DND-41 (cell line): ENCODE results near the gene C3AR1.

Experiments used
- ATAC-seq: fragments of 200-7000 bp; cut with Tn5 transposase; 3 replicates; pipeline ENCODE4 v1.9.1; 2021; ENCODE audit warnings: low read depth; ENCODE audit not compliant: insufficient read depth
- DNase-seq: peaks from one replicate; pipeline ENCODE4 v3.0.0-alpha.2; 2020
- H2AFZ ChIP-seq: 2 replicates; pipeline ENCODE4 v1.6.0; 2012; ENCODE audit warnings: low read depth, low read length
- H3K27ac ChIP-seq: 2 replicates; pipeline ENCODE4 v1.5.1; 2012; ENCODE audit warnings: low read length, inconsistent platforms
- H3K27me3 ChIP-seq: fragments of 200-600 bp; sonication (generic); 2 replicates; pipeline ENCODE4 v1.6.0; 2012; ENCODE audit warnings: low read length, mild to moderate bottlenecking, inconsistent platforms; ENCODE audit not compliant: insufficient read depth, poor library complexity
- H3K36me3 ChIP-seq: 2 replicates; pipeline ENCODE4 v1.5.1; 2012; ENCODE audit warnings: low read length, inconsistent platforms; ENCODE audit not compliant: insufficient read depth
- H3K4me1 ChIP-seq: 2 replicates; pipeline ENCODE4 v1.5.1; 2012; ENCODE audit warnings: mild to moderate bottlenecking, low read length; ENCODE audit not compliant: insufficient read depth
- H3K4me2 ChIP-seq: 2 replicates; pipeline ENCODE4 v1.6.0; 2012; ENCODE audit warnings: mild to moderate bottlenecking, moderate library complexity, low read length, inconsistent platforms; ENCODE audit not compliant: insufficient read depth
- H3K4me3 ChIP-seq, 2 experiments: fragments of 200-600 bp in 1 of 2; shearing (Covaris generic) in 1 of 2; 2 replicates each; pipeline ENCODE4 v1.5.1; 2012 to 2016; ENCODE audit warnings: inconsistent platforms in 2 of 2, low read length in 2 of 2, mild to moderate bottlenecking in 2 of 2, low read depth in 1 of 2, moderate library complexity in 1 of 2
- H3K79me2 ChIP-seq: 2 replicates; pipeline ENCODE4 v1.6.0; 2012; ENCODE audit warnings: low read length, inconsistent platforms; ENCODE audit not compliant: insufficient read depth
- H3K9ac ChIP-seq: 2 replicates; pipeline ENCODE4 v1.6.0; 2012; ENCODE audit warnings: low read depth, mild to moderate bottlenecking, inconsistent platforms, low read length, moderate library complexity
- H3K9me3 ChIP-seq: 2 replicates; pipeline ENCODE4 v1.5.1; 2012; ENCODE audit warnings: low read length, moderate library complexity, mild to moderate bottlenecking, inconsistent platforms; ENCODE audit not compliant: insufficient read depth, severe bottlenecking
- H4K20me1 ChIP-seq: 2 replicates; pipeline ENCODE4 v1.6.0; 2012; ENCODE audit warnings: low read length; ENCODE audit not compliant: insufficient read depth
- CTCF ChIP-seq: IDR thresholded peaks from 2 replicates; pipeline ENCODE4 v1.5.1; 2012; ENCODE audit warnings: borderline replicate concordance, low read length, moderate library complexity, mild to moderate bottlenecking; ENCODE audit not compliant: poor library complexity, severe bottlenecking; ENCODE audit errors: extremely low read depth
- EZH2 ChIP-seq: IDR thresholded peaks from 3 replicates; pipeline ENCODE4 v1.6.1; 2012; ENCODE audit warnings: borderline replicate concordance, low read depth, mild to moderate bottlenecking, moderate library complexity, low read length, inconsistent platforms; ENCODE audit not compliant: severe bottlenecking

C3AR1 gene

GRCh38 chr12:8035440-8036010 lies 30.6 kb downstream of the C3AR1 start:
- ATAC-seq = no peak
- Histone ChIP-seq H3K79me2 (peaks cover 81% of the 10 kb centered on the region), H3K27ac (0 out of 2 replicates have a peak overlapping the region, but pooled peaks have one; percentile 35), H3K4me2 (peak overlapping the region; percentile 78), H4K20me1 (peaks cover 38% of the 10 kb centered on the region), H3K9me3 (no peaks in the 10 kb centered on the region), H3K4me1 (peaks cover 70% of the 10 kb centered on the region), H3K4me3 (peak overlapping the region in 1 of 2 experiments; percentile 96; a peak in 1 of 4 replicates), H3K27me3 (no peaks in the 10 kb centered on the region), H3K9ac (peak overlapping the region; percentile 99; the same call in 1 of the 2 replicates), H3K36me3 (peaks cover 49% of the 10 kb centered on the region), H2AFZ (no peak overlapping the region)
- TF ChIP-seq CTCF (no peak), EZH2 (no peak)
- no peak for DNase-seq

- ATAC-seq (no peak), DNase-seq (no peak)
- Histone ChIP-seq H3K27me3 (no peaks in the 10 kb centered on the region), H3K9me3 (no peaks in the 10 kb centered on the region), H3K4me3 (peak overlapping the region in 1 of 2 experiments; percentile 96; a peak in 2 of 4 replicates), H4K20me1 (peaks cover 36% of the 10 kb centered on the region), H2AFZ (no peak overlapping the region), H3K4me1 (peaks cover 70% of the 10 kb centered on the region), H3K36me3 (peaks cover 41% of the 10 kb centered on the region), H3K9ac (peak overlapping the region; percentile 99), H3K27ac (peak overlapping the region; percentile 21; the same call in 1 of the 2 replicates), H3K79me2 (peaks cover 79% of the 10 kb centered on the region), H3K4me2 (peak overlapping the region; percentile 78)
- TF ChIP-seq EZH2 (no peak), CTCF (no peak)
Observed at GRCh38 chr12:8034802-8035201, 31.4 kb downstream of the C3AR1 start.

GRCh38 chr12:8033153-8034044 lies 32.8 kb downstream of the C3AR1 start:
- H3K9ac ChIP-seq = peak overlapping the region; percentile 99
- peak; percentile 69 for DNase-seq
- peaks cover 65% of the 10 kb centered on the region for H3K79me2 ChIP-seq
- no peak for TF ChIP-seq EZH2
- TF ChIP-seq CTCF = no peak
- peak overlapping the region; percentile 93 to 96 for H3K4me3 ChIP-seq
- H3K4me1 ChIP-seq = peaks cover 62% of the 10 kb centered on the region
- H2AFZ ChIP-seq = peak overlapping the region; percentile 74
- H3K27ac ChIP-seq = peak overlapping the region; percentile 88
- ATAC-seq = peak; percentile 52
- H3K36me3 ChIP-seq = peaks cover 27% of the 10 kb centered on the region
- H3K27me3 ChIP-seq = no peaks in the 10 kb centered on the region
- no peaks in the 10 kb centered on the region for H3K9me3 ChIP-seq
- H4K20me1 ChIP-seq = peaks cover 25% of the 10 kb centered on the region; the same call in 1 of the 2 replicates
- peak overlapping the region; percentile 78 for H3K4me2 ChIP-seq
